Duodenal mucosa (tissue), 2 donors: ENCODE measurements around the gene SRRD.

Experiments
- H3K27ac ChIP-seq: one replicate; pipeline ENCODE4 v1.7.0; 2013; ENCODE audit warnings: low read depth, low read length
- H3K27me3 ChIP-seq, 2 donors: one replicate each; pipeline ENCODE4 v1.7.0; 2013; ENCODE audit warnings: low read length in 2 of 2, control low read depth in 1 of 2; ENCODE audit not compliant: insufficient read depth in 2 of 2, control insufficient read depth in 1 of 2
- H3K36me3 ChIP-seq, 2 donors: one replicate each; pipeline ENCODE4 v1.7.0; 2013; ENCODE audit warnings: low read length in 2 of 2, control low read depth in 1 of 2; ENCODE audit not compliant: insufficient read depth in 2 of 2, control insufficient read depth in 1 of 2
- H3K4me1 ChIP-seq, 2 donors: one replicate each; pipeline ENCODE4 v1.7.0; 2013; ENCODE audit warnings: low read length in 2 of 2, control low read depth in 1 of 2; ENCODE audit not compliant: insufficient read depth in 2 of 2, control insufficient read depth in 1 of 2
- H3K4me3 ChIP-seq, 2 donors: one replicate each; pipeline ENCODE4 v1.7.0; 2013; ENCODE audit warnings: low read length in 2 of 2, low read depth in 1 of 2
- H3K9ac ChIP-seq, 2 donors: one replicate each; pipeline ENCODE4 v1.7.0; 2013; ENCODE audit warnings: low read length in 2 of 2, low read depth in 1 of 2
- H3K9me3 ChIP-seq, 2 donors: one replicate each; pipeline ENCODE4 v1.7.0; 2013; ENCODE audit warnings: low read length in 2 of 2, control low read depth in 1 of 2; ENCODE audit not compliant: control insufficient read depth in 1 of 2

The SRRD gene

GRCh38 chr22:26496456-26496855 is 12.8 kb downstream of the SRRD start:
- Histone ChIP-seq H3K36me3 (peaks cover 63 to 83% of the 10 kb centered on the region in 2 donors), H3K4me1 (peaks cover 0 to 4% of the 10 kb centered on the region in 2 donors), H3K4me3 (no peak overlapping the region), H3K9me3 (no peaks in the 10 kb centered on the region), H3K27me3 (no peaks in the 10 kb centered on the region), H3K27ac (no peak overlapping the region), H3K9ac (no peak overlapping the region)

- no peak overlapping the region for H3K9ac ChIP-seq
- no peaks in the 10 kb centered on the region for H3K9me3 ChIP-seq
- no peaks in the 10 kb centered on the region for H3K27me3 ChIP-seq
- H3K4me1 ChIP-seq = peaks cover 0 to 15% of the 10 kb centered on the region in 2 donors
- H3K27ac ChIP-seq = no peak overlapping the region
- peaks cover 61 to 83% of the 10 kb centered on the region in 2 donors for H3K36me3 ChIP-seq
- no peak overlapping the region for H3K4me3 ChIP-seq
These were observed 15.6 kb downstream of the SRRD start for GRCh38 chr22:26499188-26499703.

- no peak overlapping the region for H3K27ac ChIP-seq
These were observed 18.3 kb downstream of the SRRD start for GRCh38 chr22:26501996-26502395.

GRCh38 chr22:26502688-26503561 is 19.2 kb downstream of the SRRD start:
- H3K36me3 ChIP-seq = peaks cover 53 to 80% of the 10 kb centered on the region in 2 donors
- H3K4me1 ChIP-seq = peaks cover 0 to 11% of the 10 kb centered on the region in 2 donors
- H3K9ac ChIP-seq = no peak overlapping the region
- H3K4me3 ChIP-seq = no peak overlapping the region
- no peak overlapping the region for H3K27ac ChIP-seq
- no peaks in the 10 kb centered on the region for H3K27me3 ChIP-seq
- H3K9me3 ChIP-seq = no peaks in the 10 kb centered on the region

More at GRCh38 chr22:26501996-26502395, 18.3 kb downstream of the SRRD start:
- no peak overlapping the region for H3K4me3 ChIP-seq
- no peaks in the 10 kb centered on the region for H3K27me3 ChIP-seq
- H3K9me3 ChIP-seq = no peaks in the 10 kb centered on the region
- peaks cover 56 to 82% of the 10 kb centered on the region in 2 donors for H3K36me3 ChIP-seq
- no peak overlapping the region for H3K9ac ChIP-seq
- peaks cover 0 to 14% of the 10 kb centered on the region in 2 donors for H3K4me1 ChIP-seq

GRCh38 chr22:26503758-26504157 is 20.1 kb downstream of the SRRD start:
- Histone ChIP-seq H3K27me3 (no peaks in the 10 kb centered on the region), H3K9ac (no peak overlapping the region), H3K9me3 (no peaks in the 10 kb centered on the region), H3K36me3 (peaks cover 55 to 83% of the 10 kb centered on the region in 2 donors), H3K4me1 (peaks cover 0 to 11% of the 10 kb centered on the region in 2 donors), H3K4me3 (no peak overlapping the region), H3K27ac (no peak overlapping the region)

GRCh38 chr22:26508148-26508547 is 24.5 kb downstream of the SRRD start:
- Histone ChIP-seq H3K27ac (no peak overlapping the region), H3K9me3 (no peaks in the 10 kb centered on the region), H3K36me3 (peaks cover 36 to 58% of the 10 kb centered on the region in 2 donors), H3K27me3 (no peaks in the 10 kb centered on the region), H3K9ac (no peak overlapping the region), H3K4me1 (peaks cover 15 to 27% of the 10 kb centered on the region in 2 donors), H3K4me3 (no peak overlapping the region)

GRCh38 chr22:26512149-26512793 is 28.6 kb downstream of the SRRD start, which contains the start of gene TFIP11:
Gene TFIP11 (minus strand): TSS chr22:26512473. CDS start chr22:26510272, 2,201 bp downstream.
- H3K4me1 ChIP-seq = peaks cover 19 to 29% of the 10 kb centered on the region in 2 donors

GRCh38 chr22:26513838-26514237 is 30.2 kb downstream of the SRRD start:
- Histone ChIP-seq H3K27ac (no peak overlapping the region), H3K36me3 (peaks cover 9 to 14% of the 10 kb centered on the region in 2 donors), H3K9me3 (no peaks in the 10 kb centered on the region), H3K9ac (no peak overlapping the region), H3K4me3 (no peak overlapping the region), H3K4me1 (peaks cover 19 to 29% of the 10 kb centered on the region in 2 donors), H3K27me3 (no peaks in the 10 kb centered on the region)

More at GRCh38 chr22:26512149-26512793, 28.6 kb downstream of the SRRD start, which contains the start of gene TFIP11:
- H3K9ac ChIP-seq = peak within 1 kb of the TSS; percentile 87 to 92
- peak within 1 kb of the TSS; percentile 99 to 100 for H3K4me3 ChIP-seq
- H3K9me3 ChIP-seq = no peaks in the 10 kb centered on the region
- H3K27me3 ChIP-seq = no peaks in the 10 kb centered on the region
- H3K27ac ChIP-seq = peak within 1 kb of the TSS; percentile 54
- H3K36me3 ChIP-seq = peaks cover 15 to 24% of the 10 kb centered on the region in 2 donors

- Histone ChIP-seq H3K9ac (no peak overlapping the region), H3K27ac (no peak overlapping the region), H3K27me3 (no peaks in the 10 kb centered on the region), H3K9me3 (no peaks in the 10 kb centered on the region), H3K36me3 (peaks cover 4 to 7% of the 10 kb centered on the region in 2 donors), H3K4me1 (peaks cover 19 to 29% of the 10 kb centered on the region in 2 donors), H3K4me3 (no peak overlapping the region)
These were observed 30.9 kb downstream of the SRRD start for GRCh38 chr22:26514419-26515161.
